K562 (cell line): ENCODE results near the gene CLIP1. TPM values are rescaled to one million over a fixed set of nuclear protein-coding genes. Genes with fewer than 3 reads are reported as not detected.
A peak's percentile ranks its signal among the peaks of the same experiment; 100 is the strongest.

Experiments
- ATAC-seq: fragments of 200-7000 bp; cut with Tn5 transposase; 3 replicates; pipeline ENCODE4 v1.9.1; 2020; ENCODE audit warnings: moderate library complexity
- BruUV-seq: library from RNA; stranded (reverse); fragments of 400-500 nt; replicated peaks from 2 replicates; lab custom pipeline; 2021; lab: Mats Ljungman, UMichigan
- CTCF ChIA-PET: fragments of 300-600 bp; formaldehyde crosslinking; extraction: SDS; loops from one replicate; lab custom pipeline; 2021; ENCODE audit warnings: low intra/inter-chr PET ratio; lab: Yijun Ruan, JAX
- POLR2A ChIA-PET: fragments of 300-600, 350-650 bp; sonication (Branson Sonifier 250); formaldehyde crosslinking; extraction: SDS; loops from one replicate; lab custom pipeline; 2021; ENCODE audit warnings: antibody characterized with exemption, inconsistent platforms; lab: Yijun Ruan, JAX
- DNase-seq, 4 experiments: peaks; one replicate each; pipeline versions ENCODE4 v3.0.0 to v3.0.0-alpha.2; 2011 to 2018; ENCODE audit warnings: low spot score in 3 of 4, mixed read lengths in 3 of 4; ENCODE audit errors: extremely low read depth in 1 of 4
- FAIRE-seq: peaks from 2 replicates; lab custom pipeline; 2011; peaks lifted over from hg19 to GRCh38; lab: Jason Lieb, UNC
- H2AFZ ChIP-seq: 2 replicates; pipeline ENCODE4 v1.6.0; 2011; ENCODE audit warnings: low read depth, low read length, control low read depth, inconsistent platforms
- H3K27ac ChIP-seq: fragments of 200-600 bp; 3 replicates; pipeline ENCODE4 v1.8.0; 2011; ENCODE audit warnings: low read depth, mild to moderate bottlenecking, control low read depth, inconsistent platforms, low read length, moderate library complexity, mixed read lengths; ENCODE audit errors: extremely low read depth
- H3K27me3 ChIP-seq, 2 experiments: fragments of 300-600 bp in 1 of 2; 2 replicates in 1 of 2; 3 replicates in 1 of 2; pipeline versions ENCODE4 v1.6.0 to v1.8.0; 2011; ENCODE audit warnings: inconsistent platforms in 2 of 2, low read length in 2 of 2, mild to moderate bottlenecking in 1 of 2, mixed read lengths in 1 of 2, moderate library complexity in 1 of 2; ENCODE audit not compliant: control insufficient read depth in 2 of 2, insufficient read depth in 2 of 2
- H3K36me3 ChIP-seq: fragments of 300-600 bp; 3 replicates; pipeline ENCODE4 v1.8.0; 2011; ENCODE audit warnings: mild to moderate bottlenecking, low read length, inconsistent platforms; ENCODE audit not compliant: control insufficient read depth, insufficient read depth
- H3K4me1 ChIP-seq, 2 experiments: fragments of 200-600 bp in 1 of 2; replicated peaks in 1 of 2; 2 replicates in 1 of 2; 3 replicates in 1 of 2; pipeline versions ENCODE4 v1.5.1 to v1.8.0; 2011; ENCODE audit warnings: inconsistent platforms in 2 of 2, low read length in 2 of 2, mild to moderate bottlenecking in 1 of 2, mixed read lengths in 1 of 2, moderate library complexity in 1 of 2; ENCODE audit not compliant: control insufficient read depth in 2 of 2, insufficient read depth in 2 of 2
- H3K4me2 ChIP-seq: 2 replicates; pipeline ENCODE4 v1.6.1; 2011; ENCODE audit warnings: low read length, control low read depth, inconsistent platforms, mixed read lengths; ENCODE audit not compliant: insufficient read depth
- H3K4me3 ChIP-seq: fragments of 200-600 bp; sonication (generic), shearing (Covaris generic); 2 replicates; pipeline ENCODE4 v1.5.1; 2016; ENCODE audit warnings: control low read depth, inconsistent platforms
- H3K79me2 ChIP-seq: fragments of 200-600 bp; 3 replicates; pipeline ENCODE4 v1.8.0; 2011; ENCODE audit warnings: low read length, inconsistent platforms; ENCODE audit not compliant: control insufficient read depth, insufficient read depth
- H3K9ac ChIP-seq, 2 experiments: 2 replicates each; pipeline versions ENCODE4 v1.6.0 to v1.6.1; 2011; ENCODE audit warnings: low read depth in 2 of 2, low read length in 2 of 2, control low read depth in 1 of 2, inconsistent platforms in 1 of 2, mild to moderate bottlenecking in 1 of 2, mixed read lengths in 1 of 2; ENCODE audit not compliant: insufficient read depth in 1 of 2
- H3K9me1 ChIP-seq: one replicate; pipeline ENCODE4 v1.6.0; 2011; ENCODE audit warnings: inconsistent platforms, mild to moderate bottlenecking, low read length, moderate library complexity; ENCODE audit not compliant: control insufficient read depth, insufficient read depth
- H3K9me3 ChIP-seq: replicated peaks from 2 replicates; pipeline ENCODE4 v1.5.1; 2011; ENCODE audit warnings: low read depth, low read length, inconsistent platforms; ENCODE audit not compliant: control insufficient read depth, insufficient read depth
- H4K20me1 ChIP-seq: replicated peaks from 2 replicates; pipeline ENCODE4 v1.6.1; 2011; ENCODE audit warnings: low read length, inconsistent platforms, mixed read lengths; ENCODE audit not compliant: control insufficient read depth, insufficient read depth
- ADNP ChIP-seq: fragments of 200-800 bp; sonication (Bioruptor generic); IDR thresholded peaks from 2 replicates; pipeline ENCODE4 v1.6.1; 2016; ENCODE audit warnings: missing genetic modification characterization, missing compliant biosample characterization
- CHD1 ChIP-seq: fragments of 200-600 bp; sonication (generic); IDR thresholded peaks from one replicate; pipeline ENCODE4 v1.6.1; 2012; ENCODE audit warnings: mild to moderate bottlenecking, moderate library complexity, low read length, inconsistent platforms
- NR2C2 ChIP-seq, 2 experiments: fragments of 200-800 bp in 1 of 2; sonication (Bioruptor generic) in 1 of 2; sonication (generic) in 1 of 2; formaldehyde crosslinking in 1 of 2; IDR thresholded peaks; 2 replicates each; pipeline versions ENCODE4 v1.6.1 to v1.8.0; 2016 to 2022; ENCODE audit warnings: mild to moderate bottlenecking in 1 of 2, missing compliant biosample characterization in 1 of 2, missing genetic modification characterization in 1 of 2, missing genetic modification reagents in 1 of 2
- ZFP1 ChIP-seq: fragments of 450-650 bp; formaldehyde crosslinking; IDR thresholded peaks from 2 replicates; pipeline ENCODE4 v1.4.0; 2020; ENCODE audit warnings: mild to moderate bottlenecking, mixed read lengths
- ZNF140 ChIP-seq: fragments of 250-450 bp; sonication (Bioruptor Pico); IDR thresholded peaks from 2 replicates; pipeline ENCODE4 v1.8.0; 2021; ENCODE audit warnings: moderate library complexity, mild to moderate bottlenecking, inconsistent platforms
- WGBS: fragments of 100-300 bp; shearing (Covaris generic); methylation state at CpG from one replicate; pipeline ENCODE4 v1.1.6; 2016; ENCODE audit warnings: low coverage, mixed read lengths; ENCODE audit not compliant: insufficient coverage; ENCODE audit errors: missing lambda C conversion rate; 5-methylcytosine and 5-hydroxymethylcytosine counted together
- in situ Hi-C: fragments of 300-500 bp; cut with MboI; formaldehyde crosslinking; loops from 4 replicates; pipeline ENCODE4 v1.15.0; 2018; ENCODE audit warnings: inconsistent platforms, mixed read lengths
- intact Hi-C: fragments of 100-400 bp; cut with micrococcal nuclease; formaldehyde crosslinking; loops from 2 replicates; pipeline ENCODE4 v1.14.2; 2022
- polyA plus RNA-seq, 8 experiments: library from polyadenylated mRNA; depleted of rRNA in 4 of 8; stranded (reverse) in 5 of 8; unstranded in 3 of 8; fragments of >200 nt; fragmentation: Nextera tagmentation in 2 of 8; fragmentation: Illumina TruSeq in 1 of 8; extraction: Ambion mirVana in 2 of 8; extraction: Trizol in 1 of 8; gene quantifications; 2 replicates each; pipeline versions ENCODE4 v1.2.1 to v1.2.3, GENCODE V29; 2011 to 2014; ENCODE audit warnings: inconsistent platforms in 1 of 8, missing spikeins in 1 of 8
- total RNA-seq, 7 experiments: library from RNA; depleted of rRNA in 6 of 7; stranded (reverse); fragments of >200 nt in 6 of 7; fragmentation: Illumina TruSeq in 2 of 7; extraction: Trizol in 2 of 7; gene quantifications; 2 replicates each; pipeline versions ENCODE4 v1.2.1 to v1.2.3, GENCODE V29; 2011 to 2021; ENCODE audit warnings: low replicate concordance in 1 of 7
- TF ChIP-seq, protein P1 (sequence below): sonication (generic); formaldehyde crosslinking; IDR thresholded peaks from 2 replicates; pipeline ENCODE4 v1.8.0; 2022; ENCODE audit warnings: mild to moderate bottlenecking, missing genetic modification reagents
- TF ChIP-seq, protein P2 (sequence below): fragments of 450-650 bp; IDR thresholded peaks from 2 replicates; pipeline ENCODE4 v1.6.1; 2018; ENCODE audit warnings: mild to moderate bottlenecking, low read depth; ENCODE audit not compliant: partially characterized antibody
- TF ChIP-seq, protein P3 (sequence below): fragments of 250-450 bp; sonication (Bioruptor Pico); IDR thresholded peaks from 2 replicates; pipeline ENCODE4 v1.9.0; 2021; ENCODE audit warnings: mild to moderate bottlenecking

CLIP1 gene
- total and polyA plus RNA-seq, 9 of the 15 experiments (the other 6 are each of a cell fraction or from before 2014, with no cell fraction given): 5.8 to 33.9 (median 27.6) TPM

DNA sequence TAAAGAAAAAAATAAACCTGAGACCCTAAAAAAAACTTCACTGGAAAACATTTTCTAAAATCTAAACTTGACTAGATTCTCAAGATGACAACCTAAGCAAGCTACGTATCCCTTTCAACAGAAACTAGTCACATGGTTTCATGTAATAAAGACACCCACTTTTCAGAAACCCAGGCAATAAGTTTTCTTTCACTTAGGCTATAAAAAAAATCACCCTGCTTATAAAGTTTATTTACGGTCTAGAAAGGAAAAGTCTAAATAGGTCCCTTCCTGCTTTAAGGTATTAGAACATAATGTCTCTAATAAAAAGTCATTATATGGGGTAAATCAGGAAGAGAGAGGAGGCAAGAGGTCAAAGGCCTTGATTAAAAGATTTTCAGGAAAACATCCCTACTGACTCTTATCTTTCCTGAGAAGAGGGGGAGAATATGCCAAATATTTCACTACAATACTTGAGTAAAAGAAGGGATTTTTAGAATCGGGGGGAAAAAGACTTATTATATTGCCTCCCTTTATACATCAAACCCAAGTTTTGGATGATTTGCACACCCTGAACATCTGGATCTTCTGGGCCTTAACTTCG lies 9.5 kb downstream of the CLIP1 start:
- Histone ChIP-seq H3K4me2 (no peak overlapping the region), H3K9me1 (no peaks in the 10 kb centered on the region), H3K27me3 (no peaks in the 10 kb centered on the region), H3K27ac (no peak overlapping the region; the same call in 2 of the 3 replicates), H2AFZ (no peak overlapping the region), H4K20me1 (no peaks in the 10 kb centered on the region), H3K4me1 (no peaks in the 10 kb centered on the region), H3K4me3 (no peak overlapping the region), H3K9me3 (no peaks in the 10 kb centered on the region), H3K79me2 (peaks cover 33% of the 10 kb centered on the region), H3K36me3 (no peaks in the 10 kb centered on the region), H3K9ac (no peak overlapping the region)
- DNase-seq (no peak), FAIRE-seq (no peak), ATAC-seq (no peak)
- in situ Hi-C loops: no loop called here
- CTCF ChIA-PET: no interaction called here
- intact Hi-C loops: no loop called here
- POLR2A ChIA-PET: interaction anchor here (1.0 to 1.7 kb wide), 6 partner anchors 9 to 36 kb away, joined by 3 to 12 read pairs (median 6); partner anchors contain the start of gene CLIP1
- 71% methylated on average over 4 of the region's 4 CpGs for WGBS
- no peak for TF ChIP-seq ZNF140 (CRISPR knock-in tag)
- TF ChIP-seq NR2C2 (CRISPR knock-in tag; IDR thresholded peaks at IDR 0.05): no peak
- 0 out of 2 replicates have a peak, but pooled peaks have one; percentile 21 for TF ChIP-seq NR2C2 (tag; IDR thresholded peaks at IDR 0.05)
- BruUV-seq: TSS peak; percentile 14

DNA sequence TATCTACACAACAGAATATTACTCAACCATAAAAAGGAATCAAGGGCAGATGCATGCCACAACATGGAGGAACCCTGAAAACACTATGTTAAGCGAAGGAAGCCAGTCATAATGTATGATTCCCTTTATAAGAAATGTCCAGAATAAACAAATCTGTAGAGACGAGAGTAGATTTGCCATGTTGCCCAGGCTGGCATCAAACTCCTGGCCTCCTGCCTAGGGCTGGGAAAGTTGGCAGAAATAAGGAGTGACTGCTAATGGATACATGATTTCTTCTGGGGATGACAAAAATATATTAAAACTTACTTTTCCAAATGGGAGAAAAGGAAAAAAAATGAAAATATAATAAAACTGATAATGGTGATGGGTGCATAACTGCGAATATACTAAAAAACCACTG lies 10.9 kb downstream of the CLIP1 start:
- in situ Hi-C loops: no loop called here
- WGBS: 88% methylated on average over 3 of the region's 3 CpGs
- intact Hi-C loops: no loop called here
- TF ChIP-seq ADNP (tag): no peak
- TF ChIP-seq ZFP1 (CRISPR knock-in tag): no peak
- TF ChIP-seq, protein P1, sequence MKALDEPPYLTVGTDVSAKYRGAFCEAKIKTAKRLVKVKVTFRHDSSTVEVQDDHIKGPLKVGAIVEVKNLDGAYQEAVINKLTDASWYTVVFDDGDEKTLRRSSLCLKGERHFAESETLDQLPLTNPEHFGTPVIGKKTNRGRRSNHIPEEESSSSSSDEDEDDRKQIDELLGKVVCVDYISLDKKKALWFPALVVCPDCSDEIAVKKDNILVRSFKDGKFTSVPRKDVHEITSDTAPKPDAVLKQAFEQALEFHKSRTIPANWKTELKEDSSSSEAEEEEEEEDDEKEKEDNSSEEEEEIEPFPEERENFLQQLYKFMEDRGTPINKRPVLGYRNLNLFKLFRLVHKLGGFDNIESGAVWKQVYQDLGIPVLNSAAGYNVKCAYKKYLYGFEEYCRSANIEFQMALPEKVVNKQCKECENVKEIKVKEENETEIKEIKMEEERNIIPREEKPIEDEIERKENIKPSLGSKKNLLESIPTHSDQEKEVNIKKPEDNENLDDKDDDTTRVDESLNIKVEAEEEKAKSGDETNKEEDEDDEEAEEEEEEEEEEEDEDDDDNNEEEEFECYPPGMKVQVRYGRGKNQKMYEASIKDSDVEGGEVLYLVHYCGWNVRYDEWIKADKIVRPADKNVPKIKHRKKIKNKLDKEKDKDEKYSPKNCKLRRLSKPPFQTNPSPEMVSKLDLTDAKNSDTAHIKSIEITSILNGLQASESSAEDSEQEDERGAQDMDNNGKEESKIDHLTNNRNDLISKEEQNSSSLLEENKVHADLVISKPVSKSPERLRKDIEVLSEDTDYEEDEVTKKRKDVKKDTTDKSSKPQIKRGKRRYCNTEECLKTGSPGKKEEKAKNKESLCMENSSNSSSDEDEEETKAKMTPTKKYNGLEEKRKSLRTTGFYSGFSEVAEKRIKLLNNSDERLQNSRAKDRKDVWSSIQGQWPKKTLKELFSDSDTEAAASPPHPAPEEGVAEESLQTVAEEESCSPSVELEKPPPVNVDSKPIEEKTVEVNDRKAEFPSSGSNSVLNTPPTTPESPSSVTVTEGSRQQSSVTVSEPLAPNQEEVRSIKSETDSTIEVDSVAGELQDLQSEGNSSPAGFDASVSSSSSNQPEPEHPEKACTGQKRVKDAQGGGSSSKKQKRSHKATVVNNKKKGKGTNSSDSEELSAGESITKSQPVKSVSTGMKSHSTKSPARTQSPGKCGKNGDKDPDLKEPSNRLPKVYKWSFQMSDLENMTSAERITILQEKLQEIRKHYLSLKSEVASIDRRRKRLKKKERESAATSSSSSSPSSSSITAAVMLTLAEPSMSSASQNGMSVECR (CRISPR knock-in tag): no peak
- TF ChIP-seq, protein P2, sequence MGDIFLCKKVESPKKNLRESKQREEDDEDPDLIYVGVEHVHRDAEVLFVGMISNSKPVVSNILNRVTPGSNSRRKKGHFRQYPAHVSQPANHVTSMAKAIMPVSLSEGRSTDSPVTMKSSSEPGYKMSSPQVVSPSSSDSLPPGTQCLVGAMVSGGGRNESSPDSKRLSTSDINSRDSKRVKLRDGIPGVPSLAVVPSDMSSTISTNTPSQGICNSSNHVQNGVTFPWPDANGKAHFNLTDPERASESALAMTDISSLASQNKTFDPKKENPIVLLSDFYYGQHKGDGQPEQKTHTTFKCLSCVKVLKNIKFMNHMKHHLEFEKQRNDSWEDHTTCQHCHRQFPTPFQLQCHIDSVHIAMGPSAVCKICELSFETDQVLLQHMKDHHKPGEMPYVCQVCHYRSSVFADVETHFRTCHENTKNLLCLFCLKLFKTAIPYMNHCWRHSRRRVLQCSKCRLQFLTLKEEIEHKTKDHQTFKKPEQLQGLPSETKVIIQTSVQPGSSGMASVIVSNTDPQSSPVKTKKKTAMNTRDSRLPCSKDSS: no peak
- no peak for TF ChIP-seq CHD1
- TF ChIP-seq, protein P3, sequence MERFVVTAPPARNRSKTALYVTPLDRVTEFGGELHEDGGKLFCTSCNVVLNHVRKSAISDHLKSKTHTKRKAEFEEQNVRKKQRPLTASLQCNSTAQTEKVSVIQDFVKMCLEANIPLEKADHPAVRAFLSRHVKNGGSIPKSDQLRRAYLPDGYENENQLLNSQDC (CRISPR knock-in tag): no peak

More for the DNA sequence above, 10.9 kb downstream of the CLIP1 start:
- BruUV-seq: no TSS peak
- no peaks in the 10 kb centered on the region for H3K9me3 ChIP-seq
- H3K27ac ChIP-seq: no peak overlapping the region
- H4K20me1 ChIP-seq: no peaks in the 10 kb centered on the region
- CTCF ChIA-PET: no interaction called here
- H3K79me2 ChIP-seq: peaks cover 33% of the 10 kb centered on the region; the same call in 2 of the 3 replicates
- FAIRE-seq (no peak), ATAC-seq (no peak), DNase-seq (no peak)
- peaks cover 0 to 8% of the 10 kb centered on the region in 2 experiments; a peak in 2 of 5 replicates for H3K4me1 ChIP-seq
- H3K27me3 ChIP-seq: no peaks in the 10 kb centered on the region
- H3K4me3 ChIP-seq: no peak overlapping the region
- H2AFZ ChIP-seq: no peak overlapping the region
- no peaks in the 10 kb centered on the region for H3K36me3 ChIP-seq
- no peak overlapping the region for H3K9ac ChIP-seq
- no peak overlapping the region for H3K4me2 ChIP-seq
- no peaks in the 10 kb centered on the region for H3K9me1 ChIP-seq
- POLR2A ChIA-PET: interaction anchor here (0.6 to 1.3 kb wide), 4 partner anchors 11 to 23 kb away, joined by 3 to 12 read pairs (median 3); partner anchors contain the start of gene CLIP1
